Smooth muscle cell (in vitro differentiated cells): ENCODE measurements around the gene RPS6KC1. TPM values are rescaled to one million over a fixed set of nuclear protein-coding genes. Genes with fewer than 3 reads are reported as not detected.

Experiments
- DNase-seq: peaks from one replicate; lab custom pipeline; 2025; ENCODE audit not compliant: unreplicated experiment; lab: John Stamatoyannopoulos, UW
- H2AFZ ChIP-seq: fragments of 200-600 bp; sonication (generic); 2 replicates; pipeline ENCODE4 v1.6.0; 2016; ENCODE audit warnings: antibody characterized with exemption, low read depth, mild to moderate bottlenecking
- H3F3A ChIP-seq: fragments of 200-600 bp; sonication (generic); 2 replicates; pipeline ENCODE4 v1.6.0; 2017; ENCODE audit warnings: antibody characterized with exemption, low read depth
- H3K27ac ChIP-seq: fragments of 200-600 bp; sonication (generic); 2 replicates; pipeline ENCODE4 v1.5.1; 2016; ENCODE audit warnings: low read depth, mild to moderate bottlenecking
- H3K27me3 ChIP-seq: fragments of 200-600 bp; sonication (generic); 2 replicates; pipeline ENCODE4 v1.6.1; 2016; ENCODE audit warnings: low read depth, mild to moderate bottlenecking
- H3K36me3 ChIP-seq: fragments of 200-600 bp; sonication (generic); 2 replicates; pipeline ENCODE4 v1.5.1; 2016; ENCODE audit warnings: low read depth
- H3K4me1 ChIP-seq: fragments of 200-600 bp; sonication (generic); 2 replicates; pipeline ENCODE4 v1.5.1; 2016; ENCODE audit warnings: low read depth
- H3K4me2 ChIP-seq: fragments of 200-600 bp; sonication (generic); 2 replicates; pipeline ENCODE4 v1.6.0; 2016; ENCODE audit warnings: mild to moderate bottlenecking
- H3K4me3 ChIP-seq: fragments of 200-600 bp; sonication (generic); 2 replicates; pipeline ENCODE4 v1.5.1; 2016; ENCODE audit warnings: mild to moderate bottlenecking
- H3K79me2 ChIP-seq: fragments of 200-600 bp; sonication (generic); 2 replicates; pipeline ENCODE4 v1.6.0; 2016; ENCODE audit warnings: low read depth, mild to moderate bottlenecking
- H3K9ac ChIP-seq: fragments of 200-600 bp; sonication (generic); 2 replicates; pipeline ENCODE4 v1.6.0; 2016; ENCODE audit warnings: low read depth
- H3K9me3 ChIP-seq: fragments of 200-600 bp; sonication (generic); replicated peaks from 2 replicates; pipeline ENCODE4 v1.5.1; 2016; ENCODE audit warnings: low read depth
- H4K20me1 ChIP-seq: fragments of 200-600 bp; sonication (generic); 2 replicates; pipeline ENCODE4 v1.6.0; 2016; ENCODE audit warnings: low read depth
- WGBS: methylation state at CpG from one replicate; pipeline ENCODE4 v1.1.7; 2016; ENCODE audit warnings: low lambda C conversion rate; 5-methylcytosine and 5-hydroxymethylcytosine counted together
- polyA plus RNA-seq: library from polyadenylated mRNA; unstranded; fragments of >200 nt; fragmentation: Nextera tagmentation; extraction: Ambion mirVana; gene quantifications from 2 replicates; pipeline ENCODE4 v1.2.1, GENCODE V29; 2016
- total RNA-seq: library from RNA; depleted of rRNA; stranded (reverse); fragments of >200 nt; gene quantifications from 2 replicates; pipeline ENCODE4 v1.2.3, GENCODE V29; 2014
- TF ChIP-seq, protein P1 (sequence below): fragments of 200-600 bp; sonication (generic); IDR thresholded peaks from 2 replicates; pipeline ENCODE4 v1.5.1; 2017; ENCODE audit warnings: borderline replicate concordance, mild to moderate bottlenecking, antibody characterized with exemption; ENCODE audit not compliant: insufficient read depth, poor library complexity, severe bottlenecking

RPS6KC1 gene
- total and polyA plus RNA-seq, 2 experiments from 2014 or later: 17.6 to 30.8 TPM

DNA sequence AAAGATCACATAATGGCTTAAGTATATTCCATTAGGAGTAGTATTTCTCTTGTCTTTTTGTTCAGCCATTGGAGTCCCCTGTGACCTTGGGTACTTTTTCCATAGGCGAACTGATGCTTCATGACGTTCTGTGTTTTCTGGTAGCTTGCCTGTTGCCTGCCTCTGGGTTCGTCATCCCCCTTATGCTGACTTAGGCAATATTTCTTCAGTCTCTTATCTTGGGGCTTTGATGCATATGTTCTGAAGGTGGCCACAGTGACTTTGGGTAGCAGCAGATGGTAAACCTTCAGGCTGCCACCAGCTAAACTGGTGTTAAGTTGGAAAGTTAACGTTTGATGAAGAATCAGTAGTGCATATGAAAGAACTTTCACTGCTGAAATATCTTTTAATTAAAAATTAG lies 170.2 kb downstream of the RPS6KC1 start:
- WGBS: 87% methylated on average over 4 of the region's 4 CpGs
- no peak overlapping the region for H3K9ac ChIP-seq
- no peaks in the 10 kb centered on the region for H3F3A ChIP-seq
- H3K4me3 ChIP-seq: no peak overlapping the region
- peaks cover 8% of the 10 kb centered on the region for H4K20me1 ChIP-seq
- no peaks in the 10 kb centered on the region for H3K9me3 ChIP-seq
- TF ChIP-seq, protein P1, sequence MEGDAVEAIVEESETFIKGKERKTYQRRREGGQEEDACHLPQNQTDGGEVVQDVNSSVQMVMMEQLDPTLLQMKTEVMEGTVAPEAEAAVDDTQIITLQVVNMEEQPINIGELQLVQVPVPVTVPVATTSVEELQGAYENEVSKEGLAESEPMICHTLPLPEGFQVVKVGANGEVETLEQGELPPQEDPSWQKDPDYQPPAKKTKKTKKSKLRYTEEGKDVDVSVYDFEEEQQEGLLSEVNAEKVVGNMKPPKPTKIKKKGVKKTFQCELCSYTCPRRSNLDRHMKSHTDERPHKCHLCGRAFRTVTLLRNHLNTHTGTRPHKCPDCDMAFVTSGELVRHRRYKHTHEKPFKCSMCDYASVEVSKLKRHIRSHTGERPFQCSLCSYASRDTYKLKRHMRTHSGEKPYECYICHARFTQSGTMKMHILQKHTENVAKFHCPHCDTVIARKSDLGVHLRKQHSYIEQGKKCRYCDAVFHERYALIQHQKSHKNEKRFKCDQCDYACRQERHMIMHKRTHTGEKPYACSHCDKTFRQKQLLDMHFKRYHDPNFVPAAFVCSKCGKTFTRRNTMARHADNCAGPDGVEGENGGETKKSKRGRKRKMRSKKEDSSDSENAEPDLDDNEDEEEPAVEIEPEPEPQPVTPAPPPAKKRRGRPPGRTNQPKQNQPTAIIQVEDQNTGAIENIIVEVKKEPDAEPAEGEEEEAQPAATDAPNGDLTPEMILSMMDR: no peak
- DNase-seq: no peak
- H2AFZ ChIP-seq: no peak overlapping the region
- no peak overlapping the region for H3K27ac ChIP-seq
- H3K4me1 ChIP-seq: no peaks in the 10 kb centered on the region
- H3K79me2 ChIP-seq: no peaks in the 10 kb centered on the region
- no peaks in the 10 kb centered on the region for H3K27me3 ChIP-seq
- no peak overlapping the region for H3K4me2 ChIP-seq
- no peaks in the 10 kb centered on the region for H3K36me3 ChIP-seq

GRCh38 chr1:213227458-213227857 lies 176.4 kb downstream of the RPS6KC1 start:
- TF ChIP-seq, protein P1: no peak
- Histone ChIP-seq H4K20me1 (peaks cover 9% of the 10 kb centered on the region), H3K4me1 (peaks cover 12% of the 10 kb centered on the region)

GRCh38 chr1:213231795-213232231 lies 180.8 kb downstream of the RPS6KC1 start:
- Histone ChIP-seq H3K4me2 (peak overlapping the region; percentile 33), H3K9me3 (no peaks in the 10 kb centered on the region), H3K4me3 (no peak overlapping the region), H3K27ac (peak overlapping the region; percentile 24), H3K79me2 (no peaks in the 10 kb centered on the region), H3K36me3 (peaks cover 3% of the 10 kb centered on the region), H3K27me3 (no peaks in the 10 kb centered on the region), H3F3A (no peaks in the 10 kb centered on the region), H4K20me1 (peaks cover 6% of the 10 kb centered on the region), H2AFZ (no peak overlapping the region), H3K4me1 (peaks cover 13% of the 10 kb centered on the region), H3K9ac (no peak overlapping the region)
- no peak for DNase-seq
- WGBS: 22% methylated on average over 4 of the region's 4 CpGs
- TF ChIP-seq, protein P1: no peak

More at GRCh38 chr1:213227458-213227857, 176.4 kb downstream of the RPS6KC1 start:
- Histone ChIP-seq H3K4me2 (no peak overlapping the region), H3K4me3 (no peak overlapping the region), H2AFZ (no peak overlapping the region), H3K9ac (no peak overlapping the region), H3F3A (no peaks in the 10 kb centered on the region), H3K36me3 (peaks cover 3% of the 10 kb centered on the region), H3K9me3 (no peaks in the 10 kb centered on the region), H3K27me3 (no peaks in the 10 kb centered on the region), H3K27ac (no peak overlapping the region), H3K79me2 (no peaks in the 10 kb centered on the region)
- WGBS: 96% methylated on average over 2 of the region's 2 CpGs
- DNase-seq: no peak

DNA sequence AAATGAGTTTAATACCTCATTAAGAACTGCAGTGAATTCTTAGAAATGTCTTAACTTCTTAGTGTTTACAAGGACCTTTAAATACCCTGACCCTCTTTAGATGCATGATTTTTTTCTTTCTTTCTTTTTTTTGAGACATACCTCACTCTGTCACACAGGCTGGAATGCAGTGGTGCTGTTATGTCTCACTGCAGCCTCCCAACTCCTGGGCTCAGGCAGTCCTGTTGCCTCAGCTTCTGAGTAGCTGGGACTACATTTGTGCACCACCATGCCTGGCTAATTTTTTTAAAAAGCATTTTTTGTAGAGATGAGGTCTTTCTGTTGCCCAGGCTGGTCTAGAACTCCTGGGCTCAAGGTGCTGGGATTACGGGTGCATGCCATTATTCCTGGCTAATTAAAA lies 191.8 kb downstream of the RPS6KC1 start:
- DNase-seq: no peak
- no peaks in the 10 kb centered on the region for H3K4me1 ChIP-seq
- H3K9ac ChIP-seq: no peak overlapping the region
- H4K20me1 ChIP-seq: no peaks in the 10 kb centered on the region
- H3K79me2 ChIP-seq: no peaks in the 10 kb centered on the region
- no peak overlapping the region for H3K27ac ChIP-seq
- no peak overlapping the region for H3K4me2 ChIP-seq
- no peaks in the 10 kb centered on the region for H3K36me3 ChIP-seq
- no peak overlapping the region for H2AFZ ChIP-seq
- H3F3A ChIP-seq: no peaks in the 10 kb centered on the region
- TF ChIP-seq, protein P1: no peak
- no peak overlapping the region for H3K4me3 ChIP-seq
- WGBS: 100% methylated on average over 1 of the region's 1 CpG
- no peaks in the 10 kb centered on the region for H3K9me3 ChIP-seq
- no peaks in the 10 kb centered on the region for H3K27me3 ChIP-seq
